ENCODE data around the gene MED27. TPM values are rescaled to one million over a fixed set of nuclear protein-coding genes. Genes with fewer than 3 reads are reported as not detected.

Gene MED27
- total and polyA plus RNA-seq, 2 experiments from 2014 or later = 21.4 to 41.1 TPM

- peaks cover 10% of the 10 kb centered on the region for H3K4me1 ChIP-seq (ENCODE audit: insufficient read depth)
- no peaks in the 10 kb centered on the region for H4K20me1 ChIP-seq (ENCODE audit: insufficient read depth)
- no peak overlapping the region for H2AFZ ChIP-seq
- in situ Hi-C loops (cut with MboI) = loop anchor here (10.0 kb wide), 1 partner anchor 225 kb away; no protein-coding TSS in a partner anchor
- H3K27ac ChIP-seq = no peak overlapping the region
- H3K36me3 ChIP-seq (ENCODE audit: low read depth) = no peaks in the 10 kb centered on the region
- H3K4me2 ChIP-seq (ENCODE audit: unreplicated experiment) = no peak overlapping the region
- H3K9me3 ChIP-seq (ENCODE audit: low read depth) = no peaks in the 10 kb centered on the region
- no peak for TF ChIP-seq EZH2phosphoT487 (IDR thresholded peaks at IDR 0.05; ENCODE audit: insufficient read depth, low read depth)
- no peak for TF ChIP-seq EZH2 (IDR thresholded peaks at IDR 0.05; ENCODE audit: insufficient read depth, poor library complexity, severe bottlenecking)
- H3K9ac ChIP-seq = no peak overlapping the region
- no peaks in the 10 kb centered on the region for H3K27me3 ChIP-seq (replicated peaks; ENCODE audit: insufficient read depth)
- DNase-seq = peak; percentile 52
- no peaks in the 10 kb centered on the region for H3F3A ChIP-seq (ENCODE audit: insufficient read depth)
- 71 to 76% methylated on average over 4 of the region's 4 CpGs for WGBS, 2 experiments (ENCODE audit: low coverage in 1 of 2, low lambda C conversion rate in 2 of 2, missing lambda C conversion rate in 2 of 2)
- no peaks in the 10 kb centered on the region for H3K9me2 ChIP-seq (ENCODE audit: insufficient read depth)
- H3K79me2 ChIP-seq (ENCODE audit: insufficient read depth) = peaks cover 35% of the 10 kb centered on the region
- H3K4me3 ChIP-seq = no peak overlapping the region
Measured at GRCh38 chr9:131999692-132000551, 79.7 kb downstream of the MED27 start.

GRCh38 chr9:131997779-131998178, 81.9 kb downstream of the MED27 start:
- 83% methylated on average over 7 of the region's 7 CpGs for WGBS, 2 experiments (ENCODE audit: low coverage in 1 of 2, low lambda C conversion rate in 2 of 2, missing lambda C conversion rate in 2 of 2)
- H3K79me2 ChIP-seq (ENCODE audit: insufficient read depth) = peaks cover 39% of the 10 kb centered on the region; the same call in 1 of the 2 replicates

GRCh38 chr9:131997076-131997475, 82.6 kb downstream of the MED27 start:
- Histone ChIP-seq H3K27ac (no peak overlapping the region), H2AFZ (no peak overlapping the region), H4K20me1 (ENCODE audit: insufficient read depth) (no peaks in the 10 kb centered on the region), H3K4me3 (no peak overlapping the region), H3K9me2 (ENCODE audit: insufficient read depth) (no peaks in the 10 kb centered on the region), H3K4me2 (ENCODE audit: unreplicated experiment) (no peak overlapping the region), H3K9ac (no peak overlapping the region), H3K27me3 (replicated peaks; ENCODE audit: insufficient read depth) (no peaks in the 10 kb centered on the region), H3F3A (ENCODE audit: insufficient read depth) (no peaks in the 10 kb centered on the region), H3K79me2 (ENCODE audit: insufficient read depth) (peaks cover 43% of the 10 kb centered on the region; the same call in 1 of the 2 replicates), H3K9me3 (ENCODE audit: low read depth) (no peaks in the 10 kb centered on the region), H3K36me3 (ENCODE audit: low read depth) (no peaks in the 10 kb centered on the region), H3K4me1 (ENCODE audit: insufficient read depth) (peaks cover 10% of the 10 kb centered on the region)
- DNase-seq = no peak
- 88 to 92% methylated on average over 6 of the region's 6 CpGs for WGBS, 2 experiments (ENCODE audit: low coverage in 1 of 2, low lambda C conversion rate in 2 of 2, missing lambda C conversion rate in 2 of 2)
- in situ Hi-C loops (cut with MboI) = no loop called here
- TF ChIP-seq EZH2phosphoT487 (IDR thresholded peaks at IDR 0.05; ENCODE audit: insufficient read depth, low read depth) (no peak), EZH2 (IDR thresholded peaks at IDR 0.05; ENCODE audit: insufficient read depth, poor library complexity, severe bottlenecking) (no peak)

More at GRCh38 chr9:131997779-131998178, 81.9 kb downstream of the MED27 start:
- H3F3A ChIP-seq (ENCODE audit: insufficient read depth) = no peaks in the 10 kb centered on the region
- H3K9me2 ChIP-seq (ENCODE audit: insufficient read depth) = no peaks in the 10 kb centered on the region
- peaks cover 10% of the 10 kb centered on the region for H3K4me1 ChIP-seq (ENCODE audit: insufficient read depth)
- H2AFZ ChIP-seq = no peak overlapping the region
- no peak overlapping the region for H3K4me2 ChIP-seq (ENCODE audit: unreplicated experiment)
- DNase-seq = no peak
- H3K27ac ChIP-seq = no peak overlapping the region
- no peak overlapping the region for H3K4me3 ChIP-seq
- no peaks in the 10 kb centered on the region for H4K20me1 ChIP-seq (ENCODE audit: insufficient read depth)
- no peaks in the 10 kb centered on the region for H3K27me3 ChIP-seq (replicated peaks; ENCODE audit: insufficient read depth)
- in situ Hi-C loops (cut with MboI) = no loop called here
- TF ChIP-seq EZH2phosphoT487 (IDR thresholded peaks at IDR 0.05; ENCODE audit: insufficient read depth, low read depth) = no peak
- TF ChIP-seq EZH2 (IDR thresholded peaks at IDR 0.05; ENCODE audit: insufficient read depth, poor library complexity, severe bottlenecking) = no peak
- H3K9me3 ChIP-seq (ENCODE audit: low read depth) = no peaks in the 10 kb centered on the region
- H3K9ac ChIP-seq = no peak overlapping the region
- no peaks in the 10 kb centered on the region for H3K36me3 ChIP-seq (ENCODE audit: low read depth)

- TF ChIP-seq EZH2phosphoT487 (IDR thresholded peaks at IDR 0.05; ENCODE audit: insufficient read depth, low read depth) (no peak), EZH2 (IDR thresholded peaks at IDR 0.05; ENCODE audit: insufficient read depth, poor library complexity, severe bottlenecking) (no peak)
- H3K4me1 ChIP-seq (ENCODE audit: insufficient read depth) = peaks cover 10% of the 10 kb centered on the region
- H3K27me3 ChIP-seq (replicated peaks; ENCODE audit: insufficient read depth) = no peaks in the 10 kb centered on the region
- H3F3A ChIP-seq (ENCODE audit: insufficient read depth) = no peaks in the 10 kb centered on the region
- peak; percentile 55 for DNase-seq
- no peak overlapping the region for H3K4me2 ChIP-seq (ENCODE audit: unreplicated experiment)
- H3K9ac ChIP-seq = no peak overlapping the region
- no peaks in the 10 kb centered on the region for H3K36me3 ChIP-seq (ENCODE audit: low read depth)
- H3K9me2 ChIP-seq (ENCODE audit: insufficient read depth) = no peaks in the 10 kb centered on the region
- H3K79me2 ChIP-seq (ENCODE audit: insufficient read depth) = peaks cover 56% of the 10 kb centered on the region; the same call in 1 of the 2 replicates
- H2AFZ ChIP-seq = no peak overlapping the region
- WGBS, 2 experiments (ENCODE audit: low coverage in 1 of 2, low lambda C conversion rate in 2 of 2, missing lambda C conversion rate in 2 of 2) = 81 to 82% methylated on average over 2 of the region's 2 CpGs
- in situ Hi-C loops (cut with MboI) = no loop called here
- no peak overlapping the region for H3K4me3 ChIP-seq
- H3K27ac ChIP-seq = no peak overlapping the region
- no peaks in the 10 kb centered on the region for H4K20me1 ChIP-seq (ENCODE audit: insufficient read depth)
- no peaks in the 10 kb centered on the region for H3K9me3 ChIP-seq (ENCODE audit: low read depth)
Measured at GRCh38 chr9:131995382-131995781, 84.3 kb downstream of the MED27 start.
